Measurements from ENCODE around the gene TMEM128. TPM values are rescaled to one million over a fixed set of nuclear protein-coding genes. Genes with fewer than 3 reads are reported as not detected.

Gene TMEM128
- total RNA-seq, 1 donor from 2014 or later, result 22.5 TPM

DNA sequence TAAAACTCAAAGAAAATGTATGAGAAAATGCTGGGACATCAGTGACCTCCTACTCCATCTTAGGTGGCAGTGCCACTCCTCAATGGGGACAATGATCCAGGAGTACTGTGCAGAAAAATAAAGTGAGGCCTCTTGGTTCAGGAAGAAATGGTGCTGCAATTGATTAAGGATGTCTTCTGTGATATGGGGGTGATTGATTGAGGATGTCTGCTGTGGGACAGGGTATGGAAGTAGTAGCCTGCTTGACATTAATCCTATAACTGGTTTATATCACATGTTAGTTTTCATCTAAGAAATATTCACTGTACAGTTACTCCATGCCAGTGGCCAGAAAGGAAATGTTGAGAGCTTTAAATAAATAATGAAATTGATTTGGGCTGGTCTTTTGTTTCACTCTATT lies 41.8 kb downstream of the TMEM128 start:
- no peak for DNase-seq (ENCODE audit: low spot score, unreplicated experiment)
- H3K4me3 Mint-ChIP-seq (ENCODE audit: low read depth), result no peak overlapping the region
- TF ChIP-seq, protein P1, sequence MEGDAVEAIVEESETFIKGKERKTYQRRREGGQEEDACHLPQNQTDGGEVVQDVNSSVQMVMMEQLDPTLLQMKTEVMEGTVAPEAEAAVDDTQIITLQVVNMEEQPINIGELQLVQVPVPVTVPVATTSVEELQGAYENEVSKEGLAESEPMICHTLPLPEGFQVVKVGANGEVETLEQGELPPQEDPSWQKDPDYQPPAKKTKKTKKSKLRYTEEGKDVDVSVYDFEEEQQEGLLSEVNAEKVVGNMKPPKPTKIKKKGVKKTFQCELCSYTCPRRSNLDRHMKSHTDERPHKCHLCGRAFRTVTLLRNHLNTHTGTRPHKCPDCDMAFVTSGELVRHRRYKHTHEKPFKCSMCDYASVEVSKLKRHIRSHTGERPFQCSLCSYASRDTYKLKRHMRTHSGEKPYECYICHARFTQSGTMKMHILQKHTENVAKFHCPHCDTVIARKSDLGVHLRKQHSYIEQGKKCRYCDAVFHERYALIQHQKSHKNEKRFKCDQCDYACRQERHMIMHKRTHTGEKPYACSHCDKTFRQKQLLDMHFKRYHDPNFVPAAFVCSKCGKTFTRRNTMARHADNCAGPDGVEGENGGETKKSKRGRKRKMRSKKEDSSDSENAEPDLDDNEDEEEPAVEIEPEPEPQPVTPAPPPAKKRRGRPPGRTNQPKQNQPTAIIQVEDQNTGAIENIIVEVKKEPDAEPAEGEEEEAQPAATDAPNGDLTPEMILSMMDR (IDR thresholded peaks at IDR 0.05; ENCODE audit: unreplicated experiment), result no peak
- no peak overlapping the region for H3K27ac Mint-ChIP-seq
- peaks cover 7% of the 10 kb centered on the region for H3K4me1 Mint-ChIP-seq (ENCODE audit: low read depth)
- peaks cover 27% of the 10 kb centered on the region for H3K27me3 Mint-ChIP-seq
- H3K36me3 Mint-ChIP-seq (ENCODE audit: insufficient read depth), result no peaks in the 10 kb centered on the region
- no peaks in the 10 kb centered on the region for H3K9me3 Mint-ChIP-seq (ENCODE audit: low read depth)

DNA sequence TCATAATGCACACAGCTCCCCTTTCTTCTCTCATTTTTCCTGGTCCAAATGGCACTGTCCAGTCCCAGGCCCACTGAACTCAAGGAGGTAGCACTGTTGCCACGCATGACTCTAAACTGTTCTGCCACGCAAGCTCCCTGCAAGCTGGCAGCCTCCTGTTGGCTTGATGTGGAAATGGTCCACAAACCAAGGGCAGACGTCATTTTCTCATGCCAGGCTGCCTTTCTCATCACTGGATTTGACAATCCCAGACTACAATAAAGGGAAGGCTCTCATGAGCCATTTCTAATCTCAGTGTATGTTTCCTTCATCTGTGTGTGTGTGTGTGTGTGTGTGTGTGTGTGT lies 43.6 kb downstream of the TMEM128 start:
- H3K9me3 Mint-ChIP-seq (ENCODE audit: low read depth), result no peaks in the 10 kb centered on the region
- TF ChIP-seq, protein P1 (IDR thresholded peaks at IDR 0.05; ENCODE audit: unreplicated experiment), result no peak
- H3K4me3 Mint-ChIP-seq (ENCODE audit: low read depth), result no peak overlapping the region

DNA sequence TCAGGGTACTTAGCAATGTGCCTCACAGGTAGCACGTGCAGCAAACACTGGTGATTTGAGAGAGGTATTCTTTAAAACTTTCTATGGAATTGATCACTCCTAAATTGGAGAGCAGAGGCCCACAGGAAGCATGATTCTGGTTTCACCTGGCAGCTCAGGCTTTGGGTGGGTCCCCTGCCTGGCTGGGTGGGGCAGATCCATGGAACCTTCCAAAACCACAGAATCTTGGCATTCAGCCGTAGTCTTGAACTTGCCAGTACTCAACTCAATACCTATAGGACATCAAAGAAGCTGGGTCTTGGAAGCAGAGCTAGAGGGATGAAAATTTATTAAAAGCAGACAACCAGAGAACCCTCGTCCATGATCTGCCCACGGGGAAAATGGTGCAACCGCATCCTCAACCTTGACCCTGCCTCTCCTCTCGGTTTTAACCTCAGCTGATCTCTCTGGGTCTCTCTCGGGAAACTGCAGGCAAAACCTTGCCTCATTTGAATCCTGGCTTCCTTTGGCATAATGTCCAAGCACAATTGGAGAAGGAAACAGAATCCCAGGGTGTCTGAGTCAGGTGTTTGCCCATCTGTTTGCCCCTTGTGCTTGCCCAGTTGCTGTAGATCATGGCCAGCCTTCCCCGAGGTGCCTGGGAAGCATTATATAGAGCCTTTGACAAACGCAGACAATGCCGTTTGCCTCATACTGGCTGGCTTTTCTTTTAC lies 44.2 kb downstream of the TMEM128 start:
- Mint-ChIP-seq H3K36me3 (ENCODE audit: insufficient read depth) (no peaks in the 10 kb centered on the region), H3K9me3 (ENCODE audit: low read depth) (no peaks in the 10 kb centered on the region), H3K27ac (no peak overlapping the region), H3K4me3 (ENCODE audit: low read depth) (no peak overlapping the region), H3K27me3 (peaks cover 15% of the 10 kb centered on the region), H3K4me1 (ENCODE audit: low read depth) (peaks cover 7% of the 10 kb centered on the region)
- TF ChIP-seq, protein P1 (IDR thresholded peaks at IDR 0.05; ENCODE audit: unreplicated experiment), result no peak
- DNase-seq (ENCODE audit: low spot score, unreplicated experiment), result no peak

More for the DNA sequence above, 43.6 kb downstream of the TMEM128 start:
- peaks cover 16% of the 10 kb centered on the region for H3K27me3 Mint-ChIP-seq
- DNase-seq (ENCODE audit: low spot score, unreplicated experiment), result no peak
- peaks cover 7% of the 10 kb centered on the region for H3K4me1 Mint-ChIP-seq (ENCODE audit: low read depth)
- H3K27ac Mint-ChIP-seq, result no peak overlapping the region
- H3K36me3 Mint-ChIP-seq (ENCODE audit: insufficient read depth), result no peaks in the 10 kb centered on the region

DNA sequence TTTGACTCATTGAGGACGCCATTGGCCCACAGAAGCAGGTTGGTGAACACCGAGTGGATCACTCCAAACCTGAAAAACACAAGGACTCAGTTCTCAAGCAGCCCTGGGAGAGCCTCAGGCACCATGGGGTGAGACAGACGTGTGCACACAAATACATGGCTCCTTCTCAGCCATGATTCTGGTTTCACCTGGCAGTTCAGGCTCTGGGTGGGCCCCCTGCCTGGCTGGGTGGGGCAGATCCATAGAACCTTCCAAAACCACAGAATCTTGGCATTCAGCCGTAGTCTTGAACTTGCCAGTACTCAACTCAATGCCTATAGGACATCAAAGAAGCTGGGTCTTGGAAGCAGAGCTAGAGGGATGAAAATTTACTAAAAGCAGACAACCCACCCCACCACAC lies 45.5 kb downstream of the TMEM128 start:
- TF ChIP-seq, protein P1 (IDR thresholded peaks at IDR 0.05; ENCODE audit: unreplicated experiment), result no peak
- DNase-seq (ENCODE audit: low spot score, unreplicated experiment), result no peak
- no peaks in the 10 kb centered on the region for H3K36me3 Mint-ChIP-seq (ENCODE audit: insufficient read depth)
- peaks cover 7% of the 10 kb centered on the region for H3K4me1 Mint-ChIP-seq (ENCODE audit: low read depth)
- H3K27me3 Mint-ChIP-seq, result peaks cover 4% of the 10 kb centered on the region
- no peak overlapping the region for H3K27ac Mint-ChIP-seq
- H3K9me3 Mint-ChIP-seq (ENCODE audit: low read depth), result no peaks in the 10 kb centered on the region
- no peak overlapping the region for H3K4me3 Mint-ChIP-seq (ENCODE audit: low read depth)

DNA sequence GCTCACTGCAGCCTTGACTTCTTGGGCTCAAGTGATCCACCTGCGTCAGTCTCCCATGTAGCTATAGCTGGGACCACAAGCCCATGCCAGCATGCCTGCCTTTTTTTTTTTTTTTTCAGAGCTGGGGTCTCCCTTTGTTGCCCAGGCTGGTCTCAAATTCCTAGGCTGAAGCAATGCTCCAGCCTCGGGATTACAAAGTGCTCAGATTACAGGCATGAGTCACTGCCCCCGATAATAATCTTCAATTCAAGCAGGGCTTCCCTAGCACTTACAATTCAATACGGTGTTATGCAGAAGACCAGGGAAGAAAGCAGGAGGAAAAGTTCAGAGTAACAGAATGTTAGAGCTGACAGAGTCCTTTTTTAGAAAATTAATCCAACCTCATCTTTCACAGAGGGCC lies 47.4 kb downstream of the TMEM128 start:
- Mint-ChIP-seq H3K36me3 (ENCODE audit: insufficient read depth) (no peaks in the 10 kb centered on the region), H3K4me1 (ENCODE audit: low read depth) (peaks cover 5% of the 10 kb centered on the region), H3K27ac (no peak overlapping the region), H3K9me3 (ENCODE audit: low read depth) (no peaks in the 10 kb centered on the region), H3K4me3 (ENCODE audit: low read depth) (no peak overlapping the region), H3K27me3 (peaks cover 4% of the 10 kb centered on the region)
- TF ChIP-seq, protein P1 (IDR thresholded peaks at IDR 0.05; ENCODE audit: unreplicated experiment), result no peak
- DNase-seq (ENCODE audit: low spot score, unreplicated experiment), result no peak

Data from progenitor cell of endocrine pancreas (in vitro differentiated cells).